ENCODE results near the gene TRAPPC3.

Gene TRAPPC3

GRCh38 chr1:36095760-36096405, 53.4 kb downstream of the TRAPPC3 start:
- peak overlapping the region in 1 of 2 donors; percentile 24 for H3K27ac ChIP-seq
- peaks cover 0 to 39% (median 23%) of the 10 kb centered on the region in 4 donors for H3K4me1 ChIP-seq
- intact Hi-C loops (cut with DNase I; ENCODE audit: low total_unique reads), result loop anchor here (5.0 kb wide), 2 partner anchors 96 to 191 kb away; no protein-coding TSS in a partner anchor
- peaks cover 31 to 75% (median 42%) of the 10 kb centered on the region in 3 donors for H3K36me3 ChIP-seq
- H3K4me3 ChIP-seq, result no peak overlapping the region
- peak in 1 of 2 donors; percentile 57 for DNase-seq
- H3K9me3 ChIP-seq, result no peaks in the 10 kb centered on the region
- no peak for TF ChIP-seq CTCF (IDR thresholded peaks at IDR 0.05)
- H3K27me3 ChIP-seq, result no peaks in the 10 kb centered on the region

DNA sequence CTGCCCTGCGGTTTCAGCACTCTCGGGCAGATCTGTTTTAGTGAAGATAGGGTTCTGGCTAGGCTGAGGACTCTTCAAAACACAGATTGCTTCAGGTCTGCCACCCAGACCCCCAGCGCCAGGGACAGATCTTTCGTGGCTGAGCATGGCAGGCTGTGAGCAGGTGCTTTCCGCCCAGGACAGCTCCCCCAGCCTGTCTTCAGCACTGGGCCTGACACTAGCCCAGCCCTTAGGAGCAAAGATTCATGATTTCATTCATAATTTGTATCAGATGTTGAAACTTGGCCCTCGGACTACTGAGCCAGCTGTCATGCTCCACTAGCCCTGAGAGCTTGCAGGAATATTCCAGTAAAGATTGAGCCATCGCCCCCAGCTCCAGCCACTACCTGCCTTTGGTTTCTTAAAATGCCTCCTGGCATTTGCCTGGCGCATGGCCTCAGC, 54.6 kb downstream of the TRAPPC3 start:
- DNase-seq, result peak in 1 of 2 donors; percentile 41
- no peak for TF ChIP-seq CTCF (IDR thresholded peaks at IDR 0.05)
- Histone ChIP-seq H3K4me3 (no peak overlapping the region), H3K27ac (peak overlapping the region in 1 of 2 donors; percentile 8), H3K4me1 (peaks cover 0 to 39% (median 24%) of the 10 kb centered on the region in 4 donors), H3K36me3 (peaks cover 31 to 82% (median 42%) of the 10 kb centered on the region in 3 donors), H3K27me3 (no peaks in the 10 kb centered on the region), H3K9me3 (no peaks in the 10 kb centered on the region)
- intact Hi-C loops (cut with DNase I; ENCODE audit: low total_unique reads), result loop anchor here (5.0 kb wide), 2 partner anchors 98 to 193 kb away; no protein-coding TSS in a partner anchor

DNA sequence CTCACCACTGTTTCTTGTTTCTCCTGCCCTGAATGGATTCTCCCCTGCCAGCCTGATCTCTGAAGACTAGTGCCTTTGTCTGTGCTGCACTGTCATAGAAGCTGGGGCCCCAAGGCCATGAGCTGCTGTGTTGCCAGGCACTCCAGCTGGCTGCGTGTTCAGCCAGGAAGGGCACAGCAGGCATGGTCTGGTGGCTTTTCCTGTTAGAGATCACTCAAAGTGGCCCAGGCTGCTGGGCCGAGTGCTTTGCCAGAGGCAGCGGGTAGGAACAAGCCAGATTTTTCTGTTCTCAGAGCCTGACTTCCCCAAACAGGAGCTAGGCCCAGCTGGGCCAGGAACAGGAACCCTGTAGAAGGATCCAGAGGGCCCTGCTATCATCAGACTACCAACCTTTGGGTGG, 55.4 kb downstream of the TRAPPC3 start:
- peak in 1 of 2 donors; percentile 65 for DNase-seq
- no peaks in the 10 kb centered on the region for H3K9me3 ChIP-seq
- intact Hi-C loops (cut with DNase I; ENCODE audit: low total_unique reads), result no loop called here
- H3K27me3 ChIP-seq, result no peaks in the 10 kb centered on the region
- H3K27ac ChIP-seq, result peak overlapping the region in 1 of 2 donors; percentile 8
- peaks cover 31 to 82% (median 42%) of the 10 kb centered on the region in 3 donors for H3K36me3 ChIP-seq
- peaks cover 0 to 44% (median 29%) of the 10 kb centered on the region in 4 donors for H3K4me1 ChIP-seq
- no peak overlapping the region for H3K4me3 ChIP-seq
- no peak for TF ChIP-seq CTCF (IDR thresholded peaks at IDR 0.05)

GRCh38 chr1:36093226-36093625, 56.1 kb downstream of the TRAPPC3 start:
- Histone ChIP-seq H3K27me3 (no peaks in the 10 kb centered on the region), H3K4me1 (peaks cover 0 to 47% (median 32%) of the 10 kb centered on the region in 4 donors), H3K27ac (no peak overlapping the region), H3K36me3 (peaks cover 31 to 75% (median 42%) of the 10 kb centered on the region in 3 donors), H3K4me3 (no peak overlapping the region), H3K9me3 (no peaks in the 10 kb centered on the region)
- TF ChIP-seq CTCF (IDR thresholded peaks at IDR 0.05), result no peak
- peak in 1 of 2 donors; percentile 60 for DNase-seq
- intact Hi-C loops (cut with DNase I; ENCODE audit: low total_unique reads), result no loop called here

- Histone ChIP-seq H3K36me3 (peaks cover 31 to 71% (median 42%) of the 10 kb centered on the region in 3 donors), H3K9me3 (no peaks in the 10 kb centered on the region), H3K27me3 (no peaks in the 10 kb centered on the region), H3K4me3 (no peak overlapping the region), H3K27ac (no peak overlapping the region), H3K4me1 (peaks cover 0 to 51% (median 33%) of the 10 kb centered on the region in 4 donors)
- intact Hi-C loops (cut with DNase I; ENCODE audit: low total_unique reads), result no loop called here
- no peak for TF ChIP-seq CTCF (IDR thresholded peaks at IDR 0.05)
- peak in 1 of 2 donors; percentile 58 for DNase-seq
These were observed 56.5 kb downstream of the TRAPPC3 start for GRCh38 chr1:36092798-36093185.
